ENCODE data around the gene RAB6A. TPM values are rescaled to one million over a fixed set of nuclear protein-coding genes. Genes with fewer than 3 reads are reported as not detected.
"Not testable (repeated sequence)": the region's sequence is repeated elsewhere in the genome, so short reads cannot be mapped to it uniquely, and the experiment has no call there.

RAB6A gene
- total and polyA plus RNA-seq, 5 donors: 68.2 to 140 (median 106) TPM

GRCh38 chr11:73787643-73788558 lies 27.0 kb upstream of the RAB6A start, which contains the start of gene MRPL48:
Gene MRPL48 (plus strand): TSS chr11:73787874. CDS start chr11:73787972, 98 bp downstream.
- intact Hi-C loops (cut with DNase I): no loop called here
- Histone ChIP-seq H3K9me3 (ENCODE audit: control insufficient read depth, low read length) (no peaks in the 10 kb centered on the region), H3K4me3 (ENCODE audit: low read length) (peak within 1 kb of the TSS; percentile 98), H3K27me3 (ENCODE audit: control insufficient read depth, insufficient read depth) (no peaks in the 10 kb centered on the region), H3K4me1 (ENCODE audit: control insufficient read depth, insufficient read depth, low read length) (no peaks in the 10 kb centered on the region), H3K27ac (ENCODE audit: low read length) (peak within 1 kb of the TSS; percentile 100)
- WGBS: 6% methylated on average over 44 of the region's 44 CpGs
- peak; percentile 94 to 97 (median 97) for DNase-seq
- ATAC-seq: peak; percentile 98 to 99

- peak overlapping the region; percentile 98 for H3K4me3 ChIP-seq (ENCODE audit: low read length)
These were observed 26.3 kb upstream of the RAB6A start for GRCh38 chr11:73787051-73787642.

GRCh38 chr11:73785467-73785866 lies 24.6 kb upstream of the RAB6A start:
- H3K4me1 ChIP-seq (ENCODE audit: control insufficient read depth, insufficient read depth, low read length); H3K27me3 ChIP-seq (ENCODE audit: control insufficient read depth, insufficient read depth); H3K27ac ChIP-seq (ENCODE audit: low read length); H3K4me3 ChIP-seq (ENCODE audit: low read length); H3K9me3 ChIP-seq (ENCODE audit: control insufficient read depth, low read length); ATAC-seq; intact Hi-C loops (cut with DNase I); DNase-seq: not testable (repeated sequence)

More at GRCh38 chr11:73787051-73787642, 26.3 kb upstream of the RAB6A start:
- H3K27ac ChIP-seq (ENCODE audit: low read length): peak overlapping the region; percentile 73
- H3K9me3 ChIP-seq (ENCODE audit: control insufficient read depth, low read length): no peaks in the 10 kb centered on the region
- H3K27me3 ChIP-seq (ENCODE audit: control insufficient read depth, insufficient read depth): no peaks in the 10 kb centered on the region
- DNase-seq (no peak), ATAC-seq (no peak)
- WGBS: 56% methylated on average over 17 of the region's 17 CpGs
- H3K4me1 ChIP-seq (ENCODE audit: control insufficient read depth, insufficient read depth, low read length): no peaks in the 10 kb centered on the region
- intact Hi-C loops (cut with DNase I): no loop called here

GRCh38 chr11:73784734-73785133 lies 23.9 kb upstream of the RAB6A start:
- H3K27me3 ChIP-seq (ENCODE audit: control insufficient read depth, insufficient read depth): no peaks in the 10 kb centered on the region
- intact Hi-C loops (cut with DNase I): no loop called here
- no peaks in the 10 kb centered on the region for H3K9me3 ChIP-seq (ENCODE audit: control insufficient read depth, low read length)
- ATAC-seq (no peak), DNase-seq (no peak)
- no peak overlapping the region for H3K4me3 ChIP-seq (ENCODE audit: low read length)
- WGBS: 90% methylated on average over 1 of the region's 1 CpG
- no peak overlapping the region for H3K27ac ChIP-seq (ENCODE audit: low read length)
- no peaks in the 10 kb centered on the region for H3K4me1 ChIP-seq (ENCODE audit: control insufficient read depth, insufficient read depth, low read length)

GRCh38 chr11:73784080-73784634 lies 23.3 kb upstream of the RAB6A start:
- 85% methylated on average over 6 of the region's 6 CpGs for WGBS
- ATAC-seq: no peak
- Histone ChIP-seq H3K4me3 (ENCODE audit: low read length) (no peak overlapping the region), H3K27ac (ENCODE audit: low read length) (no peak overlapping the region), H3K4me1 (ENCODE audit: control insufficient read depth, insufficient read depth, low read length) (no peaks in the 10 kb centered on the region), H3K27me3 (ENCODE audit: control insufficient read depth, insufficient read depth) (no peaks in the 10 kb centered on the region), H3K9me3 (ENCODE audit: control insufficient read depth, low read length) (no peaks in the 10 kb centered on the region)
- intact Hi-C loops (cut with DNase I): no loop called here
- no peak for DNase-seq

GRCh38 chr11:73783483-73784020 lies 22.7 kb upstream of the RAB6A start:
- WGBS: 89% methylated on average over 5 of the region's 5 CpGs
- Histone ChIP-seq H3K27ac (ENCODE audit: low read length) (no peak overlapping the region), H3K4me3 (ENCODE audit: low read length) (no peak overlapping the region), H3K4me1 (ENCODE audit: control insufficient read depth, insufficient read depth, low read length) (no peaks in the 10 kb centered on the region), H3K27me3 (ENCODE audit: control insufficient read depth, insufficient read depth) (no peaks in the 10 kb centered on the region), H3K9me3 (ENCODE audit: control insufficient read depth, low read length) (no peaks in the 10 kb centered on the region)
- intact Hi-C loops (cut with DNase I): no loop called here
- no peak for DNase-seq
- ATAC-seq: no peak

GRCh38 chr11:73781303-73781702 lies 20.4 kb upstream of the RAB6A start:
- intact Hi-C loops (cut with DNase I): no loop called here
- 90% methylated on average over 6 of the region's 6 CpGs for WGBS

GRCh38 chr11:73779084-73779902 lies 18.4 kb upstream of the RAB6A start:
- under 1% methylated on average over 30 of the region's 30 CpGs for WGBS

More at GRCh38 chr11:73781303-73781702, 20.4 kb upstream of the RAB6A start:
- DNase-seq (no peak), ATAC-seq (no peak)
- Histone ChIP-seq H3K4me1 (ENCODE audit: control insufficient read depth, insufficient read depth, low read length) (no peaks in the 10 kb centered on the region), H3K4me3 (ENCODE audit: low read length) (no peak overlapping the region), H3K27me3 (ENCODE audit: control insufficient read depth, insufficient read depth) (no peaks in the 10 kb centered on the region), H3K9me3 (ENCODE audit: control insufficient read depth, low read length) (no peaks in the 10 kb centered on the region), H3K27ac (ENCODE audit: low read length) (no peak overlapping the region)

GRCh38 chr11:73770811-73771210 lies 9.9 kb upstream of the RAB6A start:
- H3K9me3 ChIP-seq (ENCODE audit: control insufficient read depth, low read length); intact Hi-C loops (cut with DNase I); H3K4me3 ChIP-seq (ENCODE audit: low read length); H3K27me3 ChIP-seq (ENCODE audit: control insufficient read depth, insufficient read depth); H3K4me1 ChIP-seq (ENCODE audit: control insufficient read depth, insufficient read depth, low read length); DNase-seq; H3K27ac ChIP-seq (ENCODE audit: low read length); ATAC-seq: not testable (repeated sequence)
- WGBS: 92% methylated on average over 7 of the region's 7 CpGs

More at GRCh38 chr11:73779084-73779902, 18.4 kb upstream of the RAB6A start:
- peak overlapping the region; percentile 88 for H3K27ac ChIP-seq (ENCODE audit: low read length)
- H3K9me3 ChIP-seq (ENCODE audit: control insufficient read depth, low read length): no peaks in the 10 kb centered on the region
- intact Hi-C loops (cut with DNase I): no loop called here
- DNase-seq (peak; percentile 99 to 100 (median 99)), ATAC-seq (peak; percentile 100)
- H3K27me3 ChIP-seq (ENCODE audit: control insufficient read depth, insufficient read depth): no peaks in the 10 kb centered on the region
- no peaks in the 10 kb centered on the region for H3K4me1 ChIP-seq (ENCODE audit: control insufficient read depth, insufficient read depth, low read length)
- peak overlapping the region; percentile 60 for H3K4me3 ChIP-seq (ENCODE audit: low read length)

GRCh38 chr11:73766763-73767162 lies 5.9 kb upstream of the RAB6A start:
- no peak overlapping the region for H3K4me3 ChIP-seq (ENCODE audit: low read length)
- H3K4me1 ChIP-seq (ENCODE audit: control insufficient read depth, insufficient read depth, low read length): no peaks in the 10 kb centered on the region
- intact Hi-C loops (cut with DNase I): no loop called here
- DNase-seq (no peak), ATAC-seq (no peak)
- WGBS: 72% methylated on average over 1 of the region's 1 CpG
- H3K27ac ChIP-seq (ENCODE audit: low read length): no peak overlapping the region
- H3K27me3 ChIP-seq (ENCODE audit: control insufficient read depth, insufficient read depth): no peaks in the 10 kb centered on the region
- no peaks in the 10 kb centered on the region for H3K9me3 ChIP-seq (ENCODE audit: control insufficient read depth, low read length)

Data from right cardiac atrium (tissue), 5 donors.